ENCODE data around the gene GPC6.
"Not testable (repeated sequence)": the region's sequence is repeated elsewhere in the genome, so short reads cannot be mapped to it uniquely, and the experiment has no call there.

GPC6 gene

DNA sequence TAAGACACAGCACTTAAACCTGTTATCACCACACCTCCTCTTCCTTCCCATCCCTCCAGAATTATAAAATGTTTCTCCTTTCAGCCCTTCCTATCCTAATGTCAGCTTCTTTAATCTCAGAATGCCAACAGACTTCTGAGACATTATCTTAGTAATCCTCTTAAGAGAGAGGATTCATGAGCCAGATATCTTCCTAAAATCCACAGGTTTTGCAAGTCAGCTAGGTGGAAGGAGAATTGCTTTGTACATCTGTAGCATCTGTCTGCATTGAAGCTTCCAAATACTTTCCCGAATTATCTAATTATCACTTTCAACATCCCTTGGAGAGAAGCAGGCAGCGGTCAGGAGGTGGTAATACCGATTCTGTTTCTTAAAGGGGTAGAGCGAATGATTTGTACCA lies 1073.8 kb downstream of the GPC6 start:
- Histone ChIP-seq H2AK5ac (ENCODE audit: low read depth, low read length) (no peak overlapping the region), H4K91ac (ENCODE audit: low read depth, low read length, poor library complexity) (no peak overlapping the region), H3K27ac (replicated peaks; ENCODE audit: low read length) (no peak overlapping the region), H3K79me1 (ENCODE audit: low read depth, low read length) (peaks cover 2% of the 10 kb centered on the region), H3K23ac (ENCODE audit: low read depth, low read length, poor library complexity) (no peak overlapping the region), H3K14ac (ENCODE audit: low read length) (no peak overlapping the region), H4K8ac (ENCODE audit: low read depth, low read length) (no peak overlapping the region), H3K4ac (ENCODE audit: low read length) (no peak overlapping the region), H2BK12ac (ENCODE audit: low read length) (no peak overlapping the region), H3K9me3 (replicated peaks in 1 of 2; ENCODE audit: control insufficient read depth in 2 of 2, insufficient read depth in 1 of 2, low read depth in 1 of 2, low read length in 2 of 2) (no peaks in the 10 kb centered on the region), H2AFZ (ENCODE audit: low read length) (no peak overlapping the region), H3K36me3 (replicated peaks in 1 of 2; ENCODE audit: control insufficient read depth in 2 of 2, insufficient read depth in 2 of 2, low read length in 2 of 2) (no peaks in the 10 kb centered on the region), H3K4me3 (ENCODE audit: low read length in 2 of 2) (no peak overlapping the region), H2BK5ac (ENCODE audit: low read length) (no peak overlapping the region), H3K4me2 (ENCODE audit: insufficient read depth, low read length, poor library complexity, severe bottlenecking) (no peak overlapping the region), H3K27me3 (ENCODE audit: control insufficient read depth in 3 of 3, insufficient read depth in 3 of 3, low read depth in 1 of 3, low read length in 3 of 3) (no peaks in the 10 kb centered on the region), H3K9ac (ENCODE audit: low read depth, low read length, poor library complexity) (no peak overlapping the region), H3K4me1 (ENCODE audit: control insufficient read depth in 2 of 2, insufficient read depth in 1 of 2, low read depth in 1 of 2, low read length in 2 of 2) (peaks cover 4 to 8% of the 10 kb centered on the region in 2 donors), H2BK120ac (ENCODE audit: low read depth, low read length) (no peak overlapping the region), H2BK15ac (ENCODE audit: low read length) (no peak overlapping the region), H3K18ac (ENCODE audit: low read length) (no peak overlapping the region)
- no CpG with 5 or more reads among the region's 4 CpGs for WGBS, 2 donors (ENCODE audit: extremely low coverage in 2 of 2, insufficient read length in 2 of 2, insufficient replicate concordance in 1 of 2)
- no peak for DNase-seq (ENCODE audit: low spot score)

DNA sequence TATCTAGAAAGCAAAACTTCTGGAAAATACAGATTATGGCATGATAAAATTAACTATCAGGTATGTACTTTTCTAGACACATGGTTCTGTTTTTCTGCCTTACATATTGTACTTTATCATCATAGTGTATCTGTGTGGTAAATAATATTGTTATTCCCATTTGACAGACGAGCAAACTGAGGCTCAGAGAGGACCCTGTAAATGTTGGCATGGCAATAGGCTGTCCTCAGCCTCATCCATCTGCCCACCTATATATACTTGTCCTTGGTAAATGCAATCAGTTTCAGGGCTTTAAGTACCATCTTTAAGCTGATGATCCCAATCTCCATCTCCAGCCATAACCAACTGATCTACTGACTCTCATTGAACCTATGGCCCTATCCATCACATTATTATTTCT lies 1074.9 kb downstream of the GPC6 start:
- H2AK5ac ChIP-seq (ENCODE audit: low read depth, low read length) = no peak overlapping the region
- no peak overlapping the region for H3K14ac ChIP-seq (ENCODE audit: low read length)
- peaks cover 4 to 8% of the 10 kb centered on the region in 2 donors for H3K4me1 ChIP-seq (ENCODE audit: control insufficient read depth in 2 of 2, insufficient read depth in 1 of 2, low read depth in 1 of 2, low read length in 2 of 2)
- H3K4ac ChIP-seq (ENCODE audit: low read length) = no peak overlapping the region
- DNase-seq (ENCODE audit: low spot score) = no peak
- no peak overlapping the region for H4K91ac ChIP-seq (ENCODE audit: low read depth, low read length, poor library complexity)
- no peak overlapping the region for H2BK15ac ChIP-seq (ENCODE audit: low read length)
- H3K36me3 ChIP-seq (replicated peaks in 1 of 2; ENCODE audit: control insufficient read depth in 2 of 2, insufficient read depth in 2 of 2, low read length in 2 of 2) = no peaks in the 10 kb centered on the region
- no peaks in the 10 kb centered on the region for H3K27me3 ChIP-seq (ENCODE audit: control insufficient read depth in 3 of 3, insufficient read depth in 3 of 3, low read depth in 1 of 3, low read length in 3 of 3)
- no peak overlapping the region for H2BK12ac ChIP-seq (ENCODE audit: low read length)
- no peak overlapping the region for H3K18ac ChIP-seq (ENCODE audit: low read length)
- H4K8ac ChIP-seq (ENCODE audit: low read depth, low read length) = no peak overlapping the region
- H3K23ac ChIP-seq (ENCODE audit: low read depth, low read length, poor library complexity) = no peak overlapping the region
- no peak overlapping the region for H3K27ac ChIP-seq (replicated peaks; ENCODE audit: low read length)
- H2AFZ ChIP-seq (ENCODE audit: low read length) = no peak overlapping the region
- H2BK5ac ChIP-seq (ENCODE audit: low read length) = no peak overlapping the region
- no peak overlapping the region for H3K4me2 ChIP-seq (ENCODE audit: insufficient read depth, low read length, poor library complexity, severe bottlenecking)
- WGBS, 2 donors (ENCODE audit: extremely low coverage in 2 of 2, insufficient read length in 2 of 2, insufficient replicate concordance in 1 of 2) = no CpG with 5 or more reads among the region's 1 CpG
- no peak overlapping the region for H3K4me3 ChIP-seq (ENCODE audit: low read length in 2 of 2)
- peaks cover 2% of the 10 kb centered on the region for H3K79me1 ChIP-seq (ENCODE audit: low read depth, low read length)
- H3K9ac ChIP-seq (ENCODE audit: low read depth, low read length, poor library complexity) = no peak overlapping the region
- no peak overlapping the region for H2BK120ac ChIP-seq (ENCODE audit: low read depth, low read length)
- no peaks in the 10 kb centered on the region for H3K9me3 ChIP-seq (replicated peaks in 1 of 2; ENCODE audit: control insufficient read depth in 2 of 2, insufficient read depth in 1 of 2, low read depth in 1 of 2, low read length in 2 of 2)

DNA sequence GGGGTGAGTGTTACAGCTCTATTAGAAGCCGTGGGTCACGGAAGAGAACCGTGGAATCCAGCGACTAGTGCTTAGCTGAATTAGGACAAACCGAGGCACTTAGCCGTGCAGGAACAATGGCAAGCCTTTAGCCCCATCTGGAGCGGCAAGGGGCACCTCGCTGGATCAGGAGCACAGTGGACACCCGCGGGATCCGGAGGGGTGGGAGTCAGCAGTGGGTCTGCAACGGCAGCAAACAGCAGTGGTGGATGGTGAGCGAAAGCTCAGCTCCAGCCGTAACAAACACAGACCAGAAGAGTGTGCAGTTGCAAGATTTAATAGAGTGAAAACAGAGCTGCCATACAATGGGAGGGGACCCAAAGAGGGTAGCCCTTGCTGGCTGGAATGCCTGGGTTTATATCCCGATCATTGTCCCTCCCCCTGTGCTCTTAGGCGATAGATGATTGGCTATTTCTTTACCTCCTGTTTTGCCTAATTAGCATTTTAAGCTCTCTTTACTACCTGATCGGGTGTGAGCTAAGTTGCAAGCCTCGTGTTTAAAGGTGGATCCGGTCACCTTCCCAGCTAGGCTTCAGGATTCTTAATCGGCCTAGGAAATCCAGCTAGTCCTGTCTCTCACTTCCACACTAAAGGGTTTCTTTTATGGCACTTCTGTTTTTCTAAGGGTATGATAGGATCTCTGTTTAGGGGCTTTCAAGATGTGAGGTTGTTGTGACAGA lies 1076.4 kb downstream of the GPC6 start:
- not testable (repeated sequence) for H3K36me3 ChIP-seq (replicated peaks in 1 of 2; ENCODE audit: control insufficient read depth in 2 of 2, insufficient read depth in 2 of 2, low read length in 2 of 2); H3K9ac ChIP-seq (ENCODE audit: low read depth, low read length, poor library complexity); H3K79me1 ChIP-seq (ENCODE audit: low read depth, low read length); H3K14ac ChIP-seq (ENCODE audit: low read length); H3K27ac ChIP-seq (replicated peaks; ENCODE audit: low read length); H2AK5ac ChIP-seq (ENCODE audit: low read depth, low read length); H2BK15ac ChIP-seq (ENCODE audit: low read length); H4K91ac ChIP-seq (ENCODE audit: low read depth, low read length, poor library complexity); H3K4me2 ChIP-seq (ENCODE audit: insufficient read depth, low read length, poor library complexity, severe bottlenecking); H3K4ac ChIP-seq (ENCODE audit: low read length); H3K4me1 ChIP-seq (ENCODE audit: control insufficient read depth in 2 of 2, insufficient read depth in 1 of 2, low read depth in 1 of 2, low read length in 2 of 2); H2BK5ac ChIP-seq (ENCODE audit: low read length); H2AFZ ChIP-seq (ENCODE audit: low read length); H2BK120ac ChIP-seq (ENCODE audit: low read depth, low read length); H4K8ac ChIP-seq (ENCODE audit: low read depth, low read length); H3K23ac ChIP-seq (ENCODE audit: low read depth, low read length, poor library complexity); H3K4me3 ChIP-seq (ENCODE audit: low read length in 2 of 2); H3K27me3 ChIP-seq (ENCODE audit: control insufficient read depth in 3 of 3, insufficient read depth in 3 of 3, low read depth in 1 of 3, low read length in 3 of 3); H3K9me3 ChIP-seq (replicated peaks in 1 of 2; ENCODE audit: control insufficient read depth in 2 of 2, insufficient read depth in 1 of 2, low read depth in 1 of 2, low read length in 2 of 2); DNase-seq (ENCODE audit: low spot score)
- WGBS, 2 donors (ENCODE audit: extremely low coverage in 2 of 2, insufficient read length in 2 of 2, insufficient replicate concordance in 1 of 2) = no CpG with 5 or more reads among the region's 20 CpGs
- Histone ChIP-seq H2BK12ac (ENCODE audit: low read length) (peak overlapping the region; percentile 10), H3K18ac (ENCODE audit: low read length) (peak overlapping the region; percentile 85)

GRCh38 chr13:94303644-94304174 lies 1077.1 kb downstream of the GPC6 start:
- H3K4ac ChIP-seq (ENCODE audit: low read length) = no peak overlapping the region
- no peak overlapping the region for H3K4me2 ChIP-seq (ENCODE audit: insufficient read depth, low read length, poor library complexity, severe bottlenecking)
- no peak overlapping the region for H3K18ac ChIP-seq (ENCODE audit: low read length)
- H3K9ac ChIP-seq (ENCODE audit: low read depth, low read length, poor library complexity) = no peak overlapping the region
- H4K91ac ChIP-seq (ENCODE audit: low read depth, low read length, poor library complexity) = no peak overlapping the region
- no peak overlapping the region for H2BK5ac ChIP-seq (ENCODE audit: low read length)
- no peak overlapping the region for H2BK120ac ChIP-seq (ENCODE audit: low read depth, low read length)
- no peak overlapping the region for H2AFZ ChIP-seq (ENCODE audit: low read length)
- WGBS, 2 donors (ENCODE audit: extremely low coverage in 2 of 2, insufficient read length in 2 of 2, insufficient replicate concordance in 1 of 2) = no CpG with 5 or more reads among the region's 7 CpGs
- H3K79me1 ChIP-seq (ENCODE audit: low read depth, low read length) = no peaks in the 10 kb centered on the region
- H3K27ac ChIP-seq (replicated peaks; ENCODE audit: low read length) = no peak overlapping the region
- no peak overlapping the region for H2BK12ac ChIP-seq (ENCODE audit: low read length)
- H3K14ac ChIP-seq (ENCODE audit: low read length) = no peak overlapping the region
- DNase-seq (ENCODE audit: low spot score) = no peak
- H2BK15ac ChIP-seq (ENCODE audit: low read length) = no peak overlapping the region
- H3K23ac ChIP-seq (ENCODE audit: low read depth, low read length, poor library complexity) = no peak overlapping the region
- no peaks in the 10 kb centered on the region for H3K27me3 ChIP-seq (ENCODE audit: control insufficient read depth in 3 of 3, insufficient read depth in 3 of 3, low read depth in 1 of 3, low read length in 3 of 3)
- H3K9me3 ChIP-seq (replicated peaks in 1 of 2; ENCODE audit: control insufficient read depth in 2 of 2, insufficient read depth in 1 of 2, low read depth in 1 of 2, low read length in 2 of 2) = no peaks in the 10 kb centered on the region
- no peak overlapping the region for H3K4me3 ChIP-seq (ENCODE audit: low read length in 2 of 2)
- no peak overlapping the region for H2AK5ac ChIP-seq (ENCODE audit: low read depth, low read length)
- H4K8ac ChIP-seq (ENCODE audit: low read depth, low read length) = no peak overlapping the region
- H3K4me1 ChIP-seq (ENCODE audit: control insufficient read depth in 2 of 2, insufficient read depth in 1 of 2, low read depth in 1 of 2, low read length in 2 of 2) = peaks cover 4 to 8% of the 10 kb centered on the region in 2 donors
- H3K36me3 ChIP-seq (replicated peaks in 1 of 2; ENCODE audit: control insufficient read depth in 2 of 2, insufficient read depth in 2 of 2, low read length in 2 of 2) = no peaks in the 10 kb centered on the region

Measured in neuronal stem cell (in vitro differentiated cells).